GM12892 (cell line): ENCODE results near the gene SEC22C.

Experiments
- POLR2A ChIP-seq: IDR thresholded peaks from 2 replicates; pipeline ENCODE4 v1.6.1; 2011; ENCODE audit warnings: low read depth, low read length, control low read depth
- POLR2AphosphoS5 ChIP-seq: IDR thresholded peaks from 2 replicates; pipeline ENCODE4 v1.6.1; 2011; ENCODE audit warnings: low read depth, low read length, control low read depth

DNA sequence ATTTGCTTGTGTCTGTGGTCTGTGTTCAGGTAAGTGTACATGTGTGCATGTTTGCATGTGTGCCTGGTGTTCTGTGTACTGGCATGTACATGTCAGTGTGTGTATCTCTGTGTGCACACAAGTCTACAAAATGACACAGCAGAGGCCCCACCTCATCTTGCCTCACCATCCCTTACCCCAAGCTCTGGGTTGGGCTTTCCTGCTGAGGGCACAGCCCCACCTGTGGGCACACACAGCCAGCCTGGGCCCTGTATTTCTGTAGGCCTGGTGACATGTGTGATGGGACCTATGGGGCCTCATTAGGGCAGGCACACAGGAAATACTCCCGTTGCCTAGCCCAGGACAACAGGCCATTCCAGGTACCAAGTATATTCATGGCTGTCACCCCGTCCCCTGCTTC is 65.8 kb downstream of the SEC22C start:
- TF ChIP-seq POLR2AphosphoS5: no peak
- no peak for TF ChIP-seq POLR2A
